Stomach smooth muscle (tissue), 2 donors: Measurements from ENCODE around the gene CLEC16A.
A peak's percentile ranks its signal among the peaks of the same experiment; 100 is the strongest.

Experiments
- H3K27ac ChIP-seq: one replicate; pipeline ENCODE4 v1.7.0; 2013; ENCODE audit warnings: mild to moderate bottlenecking, low read length, inconsistent platforms
- H3K27me3 ChIP-seq, 2 donors: one replicate each; pipeline ENCODE4 v1.7.0; 2013; ENCODE audit warnings: low read length in 2 of 2; ENCODE audit not compliant: insufficient read depth in 2 of 2, control insufficient read depth in 1 of 2
- H3K36me3 ChIP-seq, 2 donors: one replicate each; pipeline ENCODE4 v1.7.0; 2013; ENCODE audit warnings: low read length in 2 of 2; ENCODE audit not compliant: control insufficient read depth in 2 of 2, insufficient read depth in 2 of 2
- H3K4me1 ChIP-seq: one replicate; pipeline ENCODE4 v1.7.0; 2013; ENCODE audit warnings: low read length; ENCODE audit not compliant: control insufficient read depth, insufficient read depth
- H3K4me3 ChIP-seq, 2 donors: one replicate each; pipeline ENCODE4 v1.7.0; 2013; ENCODE audit warnings: low read length in 2 of 2
- H3K9ac ChIP-seq, 2 donors: one replicate each; pipeline ENCODE4 v1.7.0; 2013; ENCODE audit warnings: low read length in 2 of 2, mild to moderate bottlenecking in 1 of 2
- H3K9me3 ChIP-seq, 2 donors: one replicate each; pipeline ENCODE4 v1.7.0; 2013; ENCODE audit warnings: low read length in 2 of 2; ENCODE audit not compliant: control insufficient read depth in 2 of 2
- donor health status: healthy.
- donor health status: Pancreatic carcinoma.

The CLEC16A gene

GRCh38 chr16:11125936-11126335 is 181.6 kb downstream of the CLEC16A start:
- H3K36me3 ChIP-seq, result peaks cover 11 to 17% of the 10 kb centered on the region in 2 donors
- H3K27ac ChIP-seq, result no peak overlapping the region

GRCh38 chr16:11126399-11127054 is 182.2 kb downstream of the CLEC16A start:
- no peak overlapping the region for H3K9ac ChIP-seq
- no peaks in the 10 kb centered on the region for H3K27me3 ChIP-seq
- H3K36me3 ChIP-seq, result peaks cover 8 to 16% of the 10 kb centered on the region in 2 donors
- no peak overlapping the region for H3K27ac ChIP-seq
- no peaks in the 10 kb centered on the region for H3K9me3 ChIP-seq
- H3K4me1 ChIP-seq, result peaks cover 35% of the 10 kb centered on the region
- H3K4me3 ChIP-seq, result no peak overlapping the region

More at GRCh38 chr16:11125936-11126335, 181.6 kb downstream of the CLEC16A start:
- no peaks in the 10 kb centered on the region for H3K27me3 ChIP-seq
- H3K9me3 ChIP-seq, result no peaks in the 10 kb centered on the region
- no peak overlapping the region for H3K4me3 ChIP-seq
- no peak overlapping the region for H3K9ac ChIP-seq
- peaks cover 32% of the 10 kb centered on the region for H3K4me1 ChIP-seq

GRCh38 chr16:11127610-11128195 is 183.3 kb downstream of the CLEC16A start:
- Histone ChIP-seq H3K9ac (no peak overlapping the region), H3K4me1 (peaks cover 41% of the 10 kb centered on the region), H3K36me3 (peaks cover 8 to 16% of the 10 kb centered on the region in 2 donors), H3K9me3 (no peaks in the 10 kb centered on the region), H3K27me3 (no peaks in the 10 kb centered on the region), H3K4me3 (no peak overlapping the region), H3K27ac (peak overlapping the region; percentile 66)

GRCh38 chr16:11128211-11129141 is 184.1 kb downstream of the CLEC16A start:
- peaks cover 48% of the 10 kb centered on the region for H3K4me1 ChIP-seq
- H3K27ac ChIP-seq, result peak overlapping the region; percentile 66
- H3K36me3 ChIP-seq, result peaks cover 8 to 16% of the 10 kb centered on the region in 2 donors
- no peaks in the 10 kb centered on the region for H3K27me3 ChIP-seq
- no peaks in the 10 kb centered on the region for H3K9me3 ChIP-seq
- no peak overlapping the region for H3K9ac ChIP-seq
- no peak overlapping the region for H3K4me3 ChIP-seq

GRCh38 chr16:11129378-11129781 is 185.0 kb downstream of the CLEC16A start:
- H3K27ac ChIP-seq, result no peak overlapping the region
- no peak overlapping the region for H3K9ac ChIP-seq
- H3K4me3 ChIP-seq, result no peak overlapping the region
- peaks cover 2 to 9% of the 10 kb centered on the region in 2 donors for H3K36me3 ChIP-seq
- H3K27me3 ChIP-seq, result no peaks in the 10 kb centered on the region
- peaks cover 56% of the 10 kb centered on the region for H3K4me1 ChIP-seq
- no peaks in the 10 kb centered on the region for H3K9me3 ChIP-seq

- Histone ChIP-seq H3K9ac (peak overlapping the region in 1 of 2 donors; percentile 29), H3K9me3 (no peaks in the 10 kb centered on the region), H3K36me3 (peaks cover 0 to 4% of the 10 kb centered on the region in 2 donors), H3K4me3 (peak overlapping the region in 1 of 2 donors; percentile 22), H3K4me1 (peaks cover 59% of the 10 kb centered on the region), H3K27me3 (no peaks in the 10 kb centered on the region), H3K27ac (peak overlapping the region; percentile 64)
These were observed 186.8 kb downstream of the CLEC16A start for GRCh38 chr16:11130978-11131665.

- H3K4me1 ChIP-seq, result peaks cover 59% of the 10 kb centered on the region
- H3K27ac ChIP-seq, result peak overlapping the region; percentile 64
- H3K9me3 ChIP-seq, result no peaks in the 10 kb centered on the region
- H3K36me3 ChIP-seq, result peaks cover 4 to 5% of the 10 kb centered on the region in 2 donors
- H3K27me3 ChIP-seq, result no peaks in the 10 kb centered on the region
- peak overlapping the region in 1 of 2 donors; percentile 29 for H3K9ac ChIP-seq
- peak overlapping the region in 1 of 2 donors; percentile 22 for H3K4me3 ChIP-seq
These were observed 187.3 kb downstream of the CLEC16A start for GRCh38 chr16:11131706-11132105.

GRCh38 chr16:11133344-11133943 is 189.1 kb downstream of the CLEC16A start:
- peak overlapping the region; percentile 62 for H3K27ac ChIP-seq
- peaks cover 48% of the 10 kb centered on the region for H3K4me1 ChIP-seq
- H3K36me3 ChIP-seq, result peaks cover 4 to 5% of the 10 kb centered on the region in 2 donors
- H3K4me3 ChIP-seq, result peak overlapping the region; percentile 16 to 22
- H3K9me3 ChIP-seq, result no peaks in the 10 kb centered on the region
- H3K9ac ChIP-seq, result peak overlapping the region in 1 of 2 donors; percentile 49
- no peaks in the 10 kb centered on the region for H3K27me3 ChIP-seq

- Histone ChIP-seq H3K27me3 (no peaks in the 10 kb centered on the region), H3K36me3 (peaks cover 4 to 5% of the 10 kb centered on the region in 2 donors), H3K9me3 (no peaks in the 10 kb centered on the region), H3K27ac (no peak overlapping the region), H3K9ac (no peak overlapping the region), H3K4me3 (no peak overlapping the region), H3K4me1 (peaks cover 42% of the 10 kb centered on the region)
These were observed 190.5 kb downstream of the CLEC16A start for GRCh38 chr16:11134722-11135463.
